Right lobe of liver (tissue), 6 donors: ENCODE data around the gene HDAC1. TPM values are rescaled to one million over a fixed set of nuclear protein-coding genes. Genes with fewer than 3 reads are reported as not detected.

ENCODE experiments used
- ATAC-seq, 4 donors: fragments of 200-7000 bp; cut with Tn5 transposase; one replicate each; pipeline ENCODE4 v1.9.1; 2020; ENCODE audit warnings: mild to moderate bottlenecking in 4 of 4, moderate library complexity in 4 of 4
- DNase-seq, 3 donors: peaks; one replicate each; pipeline ENCODE4 v3.0.0-alpha.2; 2020
- H3K27ac ChIP-seq, 3 donors: fragments of 200-600 bp; one replicate each; pipeline ENCODE4 v1.8.0; 2022
- H3K27me3 ChIP-seq, 2 donors: fragments of 200-600 bp; one replicate each; pipeline ENCODE4 v1.8.0; 2022
- H3K36me3 ChIP-seq, 4 donors: fragments of 200-600 bp; sonication (generic) in 1 of 4; one replicate each; pipeline versions ENCODE4 v1.5.1 to v1.8.0; 2017 to 2022; ENCODE audit warnings: control low read depth in 1 of 4
- H3K4me1 ChIP-seq, 4 donors: fragments of 200-600 bp; sonication (generic) in 1 of 4; one replicate each; pipeline versions ENCODE4 v1.5.1 to v1.8.0; 2017 to 2022; ENCODE audit warnings: control low read depth in 1 of 4
- H3K4me3 ChIP-seq, 3 donors: fragments of 200-600 bp; one replicate each; pipeline ENCODE4 v1.8.0; 2022
- H3K9me3 ChIP-seq, 4 donors: fragments of 200-600 bp; sonication (generic) in 1 of 4; one replicate each; pipeline versions ENCODE4 v1.5.1 to v1.8.0; 2017 to 2022; ENCODE audit warnings: control low read depth in 1 of 4
- POLR2A ChIP-seq: fragments of 450-650 bp; IDR thresholded peaks from one replicate; pipeline ENCODE4 v1.6.1; 2017; ENCODE audit warnings: antibody characterized with exemption, mild to moderate bottlenecking
- WGBS: methylation state at CpG from one replicate; pipeline ENCODE4 v1.1.6; 2018; ENCODE audit warnings: low coverage, low lambda C conversion rate; ENCODE audit not compliant: insufficient coverage; ENCODE audit errors: missing lambda C conversion rate; 5-methylcytosine and 5-hydroxymethylcytosine counted together
- intact Hi-C, 2 donors: fragments of 100-400 bp; cut with DNase I; formaldehyde crosslinking; loops; one replicate each; pipeline versions ENCODE4 v1.11.2 to v1.14.1; 2022
- total RNA-seq, 6 experiments: library from RNA; depleted of rRNA in 2 of 6; stranded (reverse); fragments of >200 nt in 2 of 6; fragmentation: NEBNext Ultra II Directional in 3 of 6; extraction: Animal tissue kit (Norgen Biotek cat#: 25700) in 3 of 6; gene quantifications; one replicate each; pipeline versions ENCODE4 v1.1.0 to v1.2.4, GENCODE V29; 2016 to 2023
- TF ChIP-seq, protein P1 (sequence below), 4 donors: fragments of 200-600 bp in 3 of 4; fragments of 450-650 bp in 1 of 4; IDR thresholded peaks; one replicate each; pipeline versions ENCODE4 v1.5.1 to v1.8.0; 2016 to 2022; ENCODE audit warnings: antibody characterized with exemption in 4 of 4, mild to moderate bottlenecking in 2 of 4
- donor health status: DM: no; HTN: yes; CAD: no.
- donor health status: DM: no; HTN: no; CAD: no.
- donor health status: DM: no; HTN: no; CAD: no.
- donor health status: DM: no; HTN: yes; CAD: no.
- donor health status: DM: no; HTN: yes; CAD: no.

HDAC1 gene
- total RNA-seq, 6 experiments from 2014 or later = 24.0 to 40.6 (median 32.4) TPM

DNA sequence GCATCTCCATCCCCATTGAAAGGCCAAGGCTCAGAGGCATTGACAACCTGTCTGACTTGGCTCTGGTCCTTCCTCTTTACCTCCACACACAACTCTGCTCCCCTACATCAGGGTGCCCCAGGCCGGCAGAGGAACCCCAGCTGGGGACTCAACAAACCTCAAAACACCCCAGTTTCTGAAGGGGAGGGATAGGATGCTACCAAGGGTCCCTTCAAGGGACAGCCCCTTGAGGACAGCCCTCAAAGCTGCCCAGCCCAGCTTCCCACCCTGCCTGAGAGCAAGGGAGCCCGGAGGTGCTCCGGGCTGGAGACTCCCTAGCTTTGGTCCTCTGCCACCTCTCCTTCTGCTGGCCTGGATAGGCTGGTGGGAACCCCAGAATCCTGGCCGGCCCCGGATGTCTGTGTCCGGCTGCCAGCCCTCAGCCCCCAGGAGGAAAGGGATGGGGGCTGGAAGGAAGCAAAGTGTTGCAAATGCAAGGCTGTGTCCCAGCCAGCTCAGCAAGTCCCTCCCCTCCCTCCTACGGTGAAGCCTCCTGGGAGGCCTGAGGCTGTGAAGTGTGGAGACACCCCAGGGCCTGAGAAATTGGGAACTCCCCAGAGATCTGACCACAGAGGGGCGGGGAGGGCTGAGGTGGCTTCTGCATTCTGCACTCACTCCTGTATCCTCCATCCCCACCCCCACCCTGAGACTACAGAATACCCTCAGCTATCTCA is 45.2 kb downstream of the HDAC1 start:
- no peak for TF ChIP-seq POLR2A
- TF ChIP-seq, protein P1, sequence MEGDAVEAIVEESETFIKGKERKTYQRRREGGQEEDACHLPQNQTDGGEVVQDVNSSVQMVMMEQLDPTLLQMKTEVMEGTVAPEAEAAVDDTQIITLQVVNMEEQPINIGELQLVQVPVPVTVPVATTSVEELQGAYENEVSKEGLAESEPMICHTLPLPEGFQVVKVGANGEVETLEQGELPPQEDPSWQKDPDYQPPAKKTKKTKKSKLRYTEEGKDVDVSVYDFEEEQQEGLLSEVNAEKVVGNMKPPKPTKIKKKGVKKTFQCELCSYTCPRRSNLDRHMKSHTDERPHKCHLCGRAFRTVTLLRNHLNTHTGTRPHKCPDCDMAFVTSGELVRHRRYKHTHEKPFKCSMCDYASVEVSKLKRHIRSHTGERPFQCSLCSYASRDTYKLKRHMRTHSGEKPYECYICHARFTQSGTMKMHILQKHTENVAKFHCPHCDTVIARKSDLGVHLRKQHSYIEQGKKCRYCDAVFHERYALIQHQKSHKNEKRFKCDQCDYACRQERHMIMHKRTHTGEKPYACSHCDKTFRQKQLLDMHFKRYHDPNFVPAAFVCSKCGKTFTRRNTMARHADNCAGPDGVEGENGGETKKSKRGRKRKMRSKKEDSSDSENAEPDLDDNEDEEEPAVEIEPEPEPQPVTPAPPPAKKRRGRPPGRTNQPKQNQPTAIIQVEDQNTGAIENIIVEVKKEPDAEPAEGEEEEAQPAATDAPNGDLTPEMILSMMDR (IDR thresholded peaks at IDR 0.05) = no peak
- H3K4me3 ChIP-seq = no peak overlapping the region
- intact Hi-C loops = no loop called here

DNA sequence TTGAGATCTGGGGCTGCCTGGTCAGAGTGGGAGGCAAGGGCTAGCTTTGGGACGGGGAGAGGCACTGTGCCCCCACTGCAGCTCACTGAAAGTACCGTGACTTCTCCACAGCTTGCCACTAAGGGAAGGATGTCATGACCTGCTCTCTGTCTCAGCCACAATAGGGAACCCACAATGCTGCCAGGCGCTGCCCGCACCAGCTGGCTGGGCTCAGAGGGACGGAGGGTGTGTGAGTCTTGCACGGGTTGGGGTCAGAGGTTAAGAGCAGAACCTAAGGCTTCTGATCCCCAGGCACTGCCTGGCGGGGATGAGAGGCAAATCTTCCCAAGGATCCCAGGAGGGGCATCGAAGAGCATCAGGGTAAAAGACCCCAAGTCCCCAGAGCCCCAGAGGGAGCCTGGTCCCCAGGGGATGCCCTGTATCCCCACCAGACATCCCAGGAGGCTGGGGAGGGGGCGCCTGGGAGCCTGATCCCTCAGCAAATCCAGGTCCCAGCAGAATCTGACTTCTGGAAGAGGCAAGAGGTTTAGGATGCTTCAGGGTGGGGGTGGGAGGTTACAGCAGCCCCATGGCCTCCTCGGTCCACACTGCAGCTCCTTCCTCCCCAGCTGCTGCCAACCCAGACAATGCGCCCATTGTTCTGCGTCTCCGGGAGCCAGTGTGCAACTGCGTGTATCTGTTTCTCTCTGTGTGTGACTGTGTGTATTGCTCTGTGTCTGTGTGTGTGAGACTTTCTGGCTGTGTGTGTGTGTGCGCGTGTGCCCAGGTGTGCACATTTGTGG is 46.2 kb downstream of the HDAC1 start:
- peaks cover 0 to 9% (median 0%) of the 10 kb centered on the region in 4 donors for H3K4me1 ChIP-seq
- no peak overlapping the region for H3K4me3 ChIP-seq
- peaks cover 0 to under 1% (median 0%) of the 10 kb centered on the region in 4 donors for H3K36me3 ChIP-seq
- intact Hi-C loops = no loop called here
- no peaks in the 10 kb centered on the region for H3K9me3 ChIP-seq
- 71% methylated on average over 8 of the region's 16 CpGs for WGBS
- DNase-seq (no peak), ATAC-seq (peak in 1 of 4 donors; percentile 2)
- H3K27ac ChIP-seq = no peak overlapping the region
- no peaks in the 10 kb centered on the region for H3K27me3 ChIP-seq
- TF ChIP-seq, protein P1 (IDR thresholded peaks at IDR 0.05) = no peak
- no peak for TF ChIP-seq POLR2A

More for the DNA sequence above, 45.2 kb downstream of the HDAC1 start:
- H3K9me3 ChIP-seq = no peaks in the 10 kb centered on the region
- peak; percentile 23 to 34 (median 32) for ATAC-seq
- H3K27me3 ChIP-seq = no peaks in the 10 kb centered on the region
- H3K27ac ChIP-seq = peak overlapping the region in 1 of 3 donors; percentile 38
- peaks cover 0 to 9% (median 0%) of the 10 kb centered on the region in 4 donors for H3K4me1 ChIP-seq
- DNase-seq = peak in 2 of 3 donors; percentile 58 to 76
- 29% methylated on average over 5 of the region's 8 CpGs for WGBS
- peaks cover 0 to 9% (median 0%) of the 10 kb centered on the region in 4 donors for H3K36me3 ChIP-seq

DNA sequence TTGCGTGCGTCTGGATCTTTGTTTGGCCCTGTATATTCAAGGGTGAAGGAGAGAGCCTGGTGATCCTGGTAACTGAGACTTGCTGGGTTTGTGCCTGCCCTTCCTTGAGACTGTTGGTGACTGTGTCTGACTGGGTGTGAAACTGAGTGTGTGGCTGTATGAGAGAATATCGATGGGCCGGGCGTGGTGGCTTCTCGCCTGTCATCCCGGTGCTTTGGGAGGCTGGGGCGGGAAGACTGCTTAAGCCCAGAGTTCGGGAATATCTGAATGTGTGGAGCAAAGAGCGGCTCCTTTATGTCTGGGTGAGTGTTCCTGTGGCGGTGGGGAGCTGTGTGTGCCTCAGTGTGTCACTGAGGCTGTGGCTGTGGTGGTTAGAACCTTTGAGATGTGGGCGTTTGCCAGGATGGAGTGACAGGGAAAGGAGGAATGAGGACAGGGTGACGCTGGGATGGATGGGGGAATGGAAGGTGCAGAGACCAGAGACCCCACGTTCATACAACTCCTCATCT is 46.8 kb downstream of the HDAC1 start:
- Histone ChIP-seq H3K27me3 (no peaks in the 10 kb centered on the region), H3K27ac (no peak overlapping the region), H3K36me3 (no peaks in the 10 kb centered on the region), H3K4me1 (peaks cover 0 to 9% (median 0%) of the 10 kb centered on the region in 4 donors), H3K4me3 (no peak overlapping the region), H3K9me3 (no peaks in the 10 kb centered on the region)
- no peak for DNase-seq
- ATAC-seq = no peak
- intact Hi-C loops = no loop called here
- no peak for TF ChIP-seq POLR2A
- TF ChIP-seq, protein P1 (IDR thresholded peaks at IDR 0.05) = no peak
- WGBS = 87% methylated on average over 6 of the region's 14 CpGs

DNA sequence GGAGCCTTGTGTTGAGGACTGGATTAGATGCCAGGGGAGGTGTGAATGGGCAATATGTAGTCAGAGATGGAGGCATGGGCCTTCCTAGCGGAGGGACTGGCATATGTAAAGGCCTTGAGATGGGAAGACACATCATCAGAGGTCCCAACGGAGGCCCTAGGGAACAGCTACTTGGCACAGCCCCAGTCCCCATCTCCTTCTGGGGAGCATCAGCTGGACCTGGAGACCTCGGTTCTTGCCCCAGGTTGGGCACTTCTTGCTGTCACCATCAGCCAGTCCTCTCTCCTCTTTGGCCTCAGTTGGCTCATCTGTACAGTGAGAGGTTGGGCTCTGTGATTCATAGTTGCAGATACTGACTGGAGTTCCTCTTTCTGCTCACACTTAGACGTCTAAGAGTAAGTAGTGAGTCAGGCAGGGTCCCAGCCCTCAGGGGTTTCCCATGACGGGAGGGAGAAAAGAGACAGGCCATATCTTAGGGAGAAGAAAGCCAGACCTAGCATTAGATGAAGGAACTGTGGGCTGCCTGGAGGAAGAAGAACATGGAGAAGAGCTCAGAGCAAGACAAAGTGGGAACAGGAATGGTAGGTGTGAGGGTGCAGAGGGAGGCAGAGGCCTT is 47.6 kb downstream of the HDAC1 start:
- Histone ChIP-seq H3K27me3 (no peaks in the 10 kb centered on the region), H3K9me3 (no peaks in the 10 kb centered on the region), H3K4me1 (peaks cover 0 to 7% (median 0%) of the 10 kb centered on the region in 4 donors), H3K36me3 (no peaks in the 10 kb centered on the region), H3K4me3 (no peak overlapping the region), H3K27ac (no peak overlapping the region)
- TF ChIP-seq POLR2A = no peak
- TF ChIP-seq, protein P1 (IDR thresholded peaks at IDR 0.05) = no peak
- intact Hi-C loops = no loop called here
- ATAC-seq (peak in 1 of 4 donors; percentile 3), DNase-seq (no peak)
- WGBS = 53% methylated on average over 3 of the region's 5 CpGs
